Keratinocyte (primary cell): Measurements from ENCODE around the gene PCDHA3.

ENCODE experiments used
- EZH2 ChIP-seq: IDR thresholded peaks from one replicate; pipeline ENCODE4 v1.6.1; 2012; ENCODE audit warnings: inconsistent platforms, mild to moderate bottlenecking, low read length, moderate library complexity
- TF ChIP-seq, protein P1 (sequence below), 3 experiments: IDR thresholded peaks in 1 of 3; conservative IDR thresholded peaks in 1 of 3; optimal IDR thresholded peaks in 1 of 3; 2 replicates in 2 of 3; 3 replicates in 1 of 3; pipeline versions ENCODE3 to v1.5.1; 2011; ENCODE audit warnings: low read length in 3 of 3, mild to moderate bottlenecking in 3 of 3, moderate library complexity in 2 of 3, control low read depth in 1 of 3, inconsistent platforms in 1 of 3; ENCODE audit not compliant: insufficient read depth in 2 of 3; ENCODE audit errors: extremely low read depth in 1 of 3

DNA sequence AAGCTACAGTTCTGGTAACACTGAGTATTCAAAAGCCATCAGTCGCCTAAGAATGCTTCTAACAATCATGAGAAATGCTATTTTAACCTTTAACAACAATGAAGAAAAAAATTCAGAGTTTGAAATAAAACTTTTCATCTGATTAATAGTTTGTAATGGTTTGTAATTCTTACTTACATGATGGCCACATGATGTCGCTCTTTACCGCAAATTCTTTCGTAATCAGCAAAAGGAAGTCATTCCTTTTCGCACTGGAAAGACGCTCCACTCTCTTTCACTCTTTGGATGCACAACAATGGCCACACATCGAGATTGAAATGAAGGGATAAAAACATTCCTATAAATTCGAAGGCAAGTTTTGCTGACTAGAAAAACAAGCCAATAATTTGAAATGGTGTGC lies 33.1 kb downstream of the PCDHA3 start, which contains the start of gene PCDHA7:
- TF ChIP-seq, protein P1, sequence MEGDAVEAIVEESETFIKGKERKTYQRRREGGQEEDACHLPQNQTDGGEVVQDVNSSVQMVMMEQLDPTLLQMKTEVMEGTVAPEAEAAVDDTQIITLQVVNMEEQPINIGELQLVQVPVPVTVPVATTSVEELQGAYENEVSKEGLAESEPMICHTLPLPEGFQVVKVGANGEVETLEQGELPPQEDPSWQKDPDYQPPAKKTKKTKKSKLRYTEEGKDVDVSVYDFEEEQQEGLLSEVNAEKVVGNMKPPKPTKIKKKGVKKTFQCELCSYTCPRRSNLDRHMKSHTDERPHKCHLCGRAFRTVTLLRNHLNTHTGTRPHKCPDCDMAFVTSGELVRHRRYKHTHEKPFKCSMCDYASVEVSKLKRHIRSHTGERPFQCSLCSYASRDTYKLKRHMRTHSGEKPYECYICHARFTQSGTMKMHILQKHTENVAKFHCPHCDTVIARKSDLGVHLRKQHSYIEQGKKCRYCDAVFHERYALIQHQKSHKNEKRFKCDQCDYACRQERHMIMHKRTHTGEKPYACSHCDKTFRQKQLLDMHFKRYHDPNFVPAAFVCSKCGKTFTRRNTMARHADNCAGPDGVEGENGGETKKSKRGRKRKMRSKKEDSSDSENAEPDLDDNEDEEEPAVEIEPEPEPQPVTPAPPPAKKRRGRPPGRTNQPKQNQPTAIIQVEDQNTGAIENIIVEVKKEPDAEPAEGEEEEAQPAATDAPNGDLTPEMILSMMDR (optimal IDR thresholded peaks at IDR 0.05 in 1 of 3, IDR thresholded peaks at IDR 0.05 in 1 of 3, conservative IDR thresholded peaks at IDR 0.05 in 1 of 3; ENCODE audit: extremely low read depth in 1 of 3, insufficient read depth in 2 of 3, low read length in 3 of 3) = no peak
- no peak for TF ChIP-seq EZH2
